HG03060 (cell line): ENCODE data around the gene TEDC1.
A peak's percentile ranks its signal among the peaks of the same experiment; 100 is the strongest.

Source experiments
- ATAC-seq: cut with Tn5 transposase; IDR thresholded peaks from one replicate; pipeline ENCODE4 v1.9.1; 2021; ENCODE audit warnings: low read depth, moderate number of reproducible peaks; ENCODE audit not compliant: unreplicated experiment

The TEDC1 gene

GRCh38 chr14:105473033-105473676 is 17.9 kb upstream of the TEDC1 start:
- ATAC-seq = no peak

- ATAC-seq = no peak
Observed at GRCh38 chr14:105473677-105474482, 17.2 kb upstream of the TEDC1 start.

GRCh38 chr14:105474483-105475268 is 16.4 kb upstream of the TEDC1 start, which contains the start of gene CRIP2:
CRIP2 (plus strand) TSS chr14:105474821; CDS start chr14:105474863, 42 bp downstream.
- ATAC-seq = no peak

- ATAC-seq = no peak
Observed at GRCh38 chr14:105475269-105476096, 15.6 kb upstream of the TEDC1 start.

- ATAC-seq = no peak
Observed at GRCh38 chr14:105476097-105476830, 14.8 kb upstream of the TEDC1 start.

GRCh38 chr14:105476831-105477659 is 14.0 kb upstream of the TEDC1 start:
- ATAC-seq = no peak

GRCh38 chr14:105477660-105478397 is 13.2 kb upstream of the TEDC1 start:
- ATAC-seq = no peak

- ATAC-seq = no peak
Observed at GRCh38 chr14:105478398-105479251, 12.4 kb upstream of the TEDC1 start.

GRCh38 chr14:105479431-105480158 is 11.5 kb upstream of the TEDC1 start:
- no peak for ATAC-seq

- no peak for ATAC-seq
Observed at GRCh38 chr14:105480199-105480746, 10.8 kb upstream of the TEDC1 start.

GRCh38 chr14:105480807-105481801 is 9.9 kb upstream of the TEDC1 start:
- peak; percentile 44 for ATAC-seq

- ATAC-seq = peak; percentile 67
Observed at GRCh38 chr14:105481886-105482457, 9.1 kb upstream of the TEDC1 start.

GRCh38 chr14:105482486-105483110 is 8.4 kb upstream of the TEDC1 start:
- ATAC-seq = no peak
